ENCODE results near the gene TIAL1.

The TIAL1 gene, protein sequence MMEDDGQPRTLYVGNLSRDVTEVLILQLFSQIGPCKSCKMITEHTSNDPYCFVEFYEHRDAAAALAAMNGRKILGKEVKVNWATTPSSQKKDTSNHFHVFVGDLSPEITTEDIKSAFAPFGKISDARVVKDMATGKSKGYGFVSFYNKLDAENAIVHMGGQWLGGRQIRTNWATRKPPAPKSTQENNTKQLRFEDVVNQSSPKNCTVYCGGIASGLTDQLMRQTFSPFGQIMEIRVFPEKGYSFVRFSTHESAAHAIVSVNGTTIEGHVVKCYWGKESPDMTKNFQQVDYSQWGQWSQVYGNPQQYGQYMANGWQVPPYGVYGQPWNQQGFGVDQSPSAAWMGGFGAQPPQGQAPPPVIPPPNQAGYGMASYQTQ

DNA sequence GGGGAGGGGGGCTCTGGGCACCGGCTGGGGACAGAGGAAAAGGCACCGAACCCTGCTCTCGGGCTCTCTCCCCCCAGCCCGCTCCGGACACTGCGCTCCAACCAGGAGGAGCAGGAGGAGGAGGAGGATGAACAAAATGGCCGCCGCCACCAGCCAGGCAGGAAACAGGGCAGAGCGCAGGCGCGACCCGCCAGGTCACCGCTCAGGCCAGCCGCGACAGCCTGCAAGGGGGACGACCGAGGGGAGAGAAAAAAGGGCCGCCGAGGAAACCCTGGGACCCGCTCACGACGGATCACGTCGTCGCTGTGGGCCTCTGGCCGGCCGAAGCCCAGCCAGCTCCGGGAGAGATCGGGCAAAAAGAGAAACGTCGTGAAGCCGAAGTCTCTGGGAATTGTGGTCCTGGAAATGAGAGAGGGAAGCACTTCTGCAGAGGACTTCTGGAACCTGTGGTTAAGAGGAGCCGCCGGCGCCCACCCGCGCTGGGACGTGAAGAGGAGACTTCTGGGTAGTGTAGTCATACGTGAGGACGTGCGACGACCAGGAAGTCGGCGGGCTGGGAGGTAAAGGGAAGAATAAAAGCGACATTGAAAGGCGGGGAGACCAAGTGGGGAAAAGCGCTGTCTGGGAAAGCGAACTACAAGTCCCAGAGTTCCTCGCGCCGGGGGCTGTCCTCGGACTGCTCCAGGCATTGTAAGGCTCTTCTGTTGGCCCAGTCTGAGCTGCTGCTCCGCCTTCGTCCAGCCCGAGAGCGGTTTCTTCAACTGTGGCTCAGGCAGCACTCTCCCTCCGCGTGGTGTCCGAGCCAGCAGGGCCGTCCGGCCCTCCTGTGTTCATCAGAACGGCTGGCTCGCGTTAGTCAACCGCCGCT, at the start of gene TIAL1:
Gene TIAL1, minus strand, starts transcription at position 428 of the 868 bp plus-strand sequence. CDS start 499 bp downstream, outside the sequence.
- TF ChIP-seq, protein P1, sequence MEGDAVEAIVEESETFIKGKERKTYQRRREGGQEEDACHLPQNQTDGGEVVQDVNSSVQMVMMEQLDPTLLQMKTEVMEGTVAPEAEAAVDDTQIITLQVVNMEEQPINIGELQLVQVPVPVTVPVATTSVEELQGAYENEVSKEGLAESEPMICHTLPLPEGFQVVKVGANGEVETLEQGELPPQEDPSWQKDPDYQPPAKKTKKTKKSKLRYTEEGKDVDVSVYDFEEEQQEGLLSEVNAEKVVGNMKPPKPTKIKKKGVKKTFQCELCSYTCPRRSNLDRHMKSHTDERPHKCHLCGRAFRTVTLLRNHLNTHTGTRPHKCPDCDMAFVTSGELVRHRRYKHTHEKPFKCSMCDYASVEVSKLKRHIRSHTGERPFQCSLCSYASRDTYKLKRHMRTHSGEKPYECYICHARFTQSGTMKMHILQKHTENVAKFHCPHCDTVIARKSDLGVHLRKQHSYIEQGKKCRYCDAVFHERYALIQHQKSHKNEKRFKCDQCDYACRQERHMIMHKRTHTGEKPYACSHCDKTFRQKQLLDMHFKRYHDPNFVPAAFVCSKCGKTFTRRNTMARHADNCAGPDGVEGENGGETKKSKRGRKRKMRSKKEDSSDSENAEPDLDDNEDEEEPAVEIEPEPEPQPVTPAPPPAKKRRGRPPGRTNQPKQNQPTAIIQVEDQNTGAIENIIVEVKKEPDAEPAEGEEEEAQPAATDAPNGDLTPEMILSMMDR (IDR thresholded peaks at IDR 0.05; ENCODE audit: low read depth, low read length), result no peak

DNA sequence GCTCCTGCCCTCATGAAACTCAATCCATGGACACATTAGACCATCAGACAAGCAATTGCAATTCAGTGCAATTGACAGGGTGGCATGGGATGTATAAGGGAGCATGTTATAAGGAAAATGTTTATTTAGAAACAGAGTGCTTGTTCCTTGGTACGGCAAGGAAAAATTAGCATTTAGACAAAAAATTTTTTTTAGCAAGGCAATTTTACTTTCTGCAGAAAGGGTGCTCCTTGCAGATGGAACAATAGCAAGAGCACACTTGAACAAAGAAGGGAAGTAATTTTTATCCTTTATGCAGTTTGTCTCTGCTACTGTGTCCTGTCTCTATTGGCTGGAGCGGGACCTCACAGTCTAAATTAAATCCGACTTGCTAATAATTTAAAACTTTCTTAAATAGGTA, 48.2 kb upstream of the TIAL1 start:
- no peak overlapping the region for H3K4me3 ChIP-seq (ENCODE audit: low read depth, low read length)
- TF ChIP-seq, protein P1 (IDR thresholded peaks at IDR 0.05; ENCODE audit: low read depth, low read length), result no peak

More for the DNA sequence above, at the start of gene TIAL1:
- peak within 1 kb of the TSS; percentile 79 for H3K4me3 ChIP-seq (ENCODE audit: low read depth, low read length)

DNA sequence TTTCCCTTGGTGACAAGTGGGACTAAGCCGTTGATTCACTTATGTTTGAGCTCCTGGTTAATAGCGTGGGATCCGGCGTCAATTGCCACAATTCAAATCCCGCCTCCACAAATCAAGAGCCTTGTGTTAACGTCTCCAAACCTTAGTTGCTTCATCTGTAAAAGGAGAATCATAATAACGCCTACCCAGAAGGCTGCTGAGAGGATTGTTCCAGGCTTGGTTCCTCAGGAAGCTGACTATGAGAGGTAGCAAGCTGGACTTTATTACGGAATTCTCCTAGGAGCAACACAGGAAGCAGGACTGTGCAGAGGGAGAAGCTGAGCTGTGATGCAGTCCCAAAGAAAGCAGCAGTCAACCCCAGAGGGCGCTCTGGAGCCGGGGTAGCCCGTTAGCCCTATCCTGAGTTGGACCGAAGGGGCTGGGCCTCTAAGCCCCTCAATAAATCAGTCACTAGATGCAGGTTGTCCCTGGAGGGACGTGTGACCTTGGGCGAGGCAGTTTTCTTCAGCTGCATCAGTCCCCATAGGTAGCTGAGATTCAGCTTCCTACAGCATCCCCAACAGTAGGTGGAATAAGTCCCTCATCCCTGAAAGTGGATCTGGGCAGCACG, 47.5 kb upstream of the TIAL1 start:
- no peak overlapping the region for H3K4me3 ChIP-seq (ENCODE audit: low read depth, low read length)
- TF ChIP-seq, protein P1 (IDR thresholded peaks at IDR 0.05; ENCODE audit: low read depth, low read length), result no peak

DNA sequence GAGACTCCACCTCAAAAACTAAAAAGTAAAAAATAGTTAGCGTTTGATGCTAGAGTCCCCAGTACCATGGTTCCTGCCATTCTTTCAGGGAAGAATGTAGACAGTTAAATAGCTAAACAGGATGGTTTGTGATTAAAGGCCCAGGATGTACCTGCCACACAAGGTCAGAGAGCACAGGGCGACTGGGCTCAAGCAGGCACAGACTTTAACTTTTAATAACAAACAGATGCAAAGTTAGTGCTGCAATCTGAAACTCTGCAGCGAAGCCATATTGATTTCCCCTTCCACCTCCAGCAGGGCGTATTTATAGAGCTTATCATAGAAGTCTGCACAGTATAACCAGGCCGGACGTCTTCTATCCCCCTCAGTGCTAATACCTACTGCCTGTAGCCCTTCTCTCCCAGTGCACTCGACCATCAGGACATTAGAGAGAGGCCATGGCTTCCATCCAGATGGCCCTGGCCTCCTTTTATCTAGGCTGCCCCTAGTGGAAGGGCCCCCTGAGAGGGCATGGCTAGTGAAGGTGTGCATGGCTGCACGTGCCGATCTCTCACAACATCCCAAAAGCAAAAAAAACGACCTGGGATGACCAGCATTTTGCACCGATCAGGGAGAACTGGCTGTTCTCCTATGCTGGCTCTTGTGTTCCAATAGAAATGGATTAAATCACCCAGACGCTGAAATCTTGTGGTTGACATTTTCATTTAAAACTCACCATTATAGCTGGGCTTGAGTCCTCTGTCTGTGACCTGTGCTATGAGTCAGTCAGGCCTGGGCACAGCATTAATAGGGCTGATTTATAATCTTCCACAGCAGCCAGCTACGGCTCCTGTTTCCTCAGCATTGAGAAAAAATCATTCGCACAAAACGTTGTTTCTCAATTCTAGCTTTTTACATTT, 46.8 kb upstream of the TIAL1 start:
- no peak overlapping the region for H3K4me3 ChIP-seq (ENCODE audit: low read depth, low read length)
- TF ChIP-seq, protein P1 (IDR thresholded peaks at IDR 0.05; ENCODE audit: low read depth, low read length), result no peak

DNA sequence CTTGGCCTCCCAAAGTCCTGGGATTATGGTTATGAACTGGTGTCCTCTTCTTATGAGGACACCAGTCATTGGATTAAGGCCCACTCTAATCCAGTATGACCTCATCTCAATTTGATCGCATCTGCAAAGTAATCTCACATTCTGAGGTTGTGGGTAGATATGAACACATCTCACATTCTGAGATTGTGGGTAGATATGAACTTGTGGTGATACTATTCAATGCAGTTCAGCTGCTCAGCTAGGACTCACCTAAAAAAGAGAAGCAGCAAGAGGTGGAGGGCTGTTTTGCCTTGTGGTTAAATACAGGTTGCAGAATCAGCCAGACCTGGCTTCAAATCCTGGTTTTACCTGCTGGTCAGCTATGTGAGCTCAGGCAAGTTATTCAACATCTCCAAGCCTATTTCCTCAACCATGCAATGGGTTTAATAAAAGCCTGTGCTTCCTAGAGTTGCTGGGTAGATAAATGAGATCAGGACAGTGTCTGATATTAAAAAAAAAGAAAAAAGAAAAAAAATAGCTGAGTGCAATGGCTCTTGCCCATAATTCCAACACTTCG, 45.9 kb upstream of the TIAL1 start:
- no peak overlapping the region for H3K4me3 ChIP-seq (ENCODE audit: low read depth, low read length)
- TF ChIP-seq, protein P1 (IDR thresholded peaks at IDR 0.05; ENCODE audit: low read depth, low read length), result no peak

DNA sequence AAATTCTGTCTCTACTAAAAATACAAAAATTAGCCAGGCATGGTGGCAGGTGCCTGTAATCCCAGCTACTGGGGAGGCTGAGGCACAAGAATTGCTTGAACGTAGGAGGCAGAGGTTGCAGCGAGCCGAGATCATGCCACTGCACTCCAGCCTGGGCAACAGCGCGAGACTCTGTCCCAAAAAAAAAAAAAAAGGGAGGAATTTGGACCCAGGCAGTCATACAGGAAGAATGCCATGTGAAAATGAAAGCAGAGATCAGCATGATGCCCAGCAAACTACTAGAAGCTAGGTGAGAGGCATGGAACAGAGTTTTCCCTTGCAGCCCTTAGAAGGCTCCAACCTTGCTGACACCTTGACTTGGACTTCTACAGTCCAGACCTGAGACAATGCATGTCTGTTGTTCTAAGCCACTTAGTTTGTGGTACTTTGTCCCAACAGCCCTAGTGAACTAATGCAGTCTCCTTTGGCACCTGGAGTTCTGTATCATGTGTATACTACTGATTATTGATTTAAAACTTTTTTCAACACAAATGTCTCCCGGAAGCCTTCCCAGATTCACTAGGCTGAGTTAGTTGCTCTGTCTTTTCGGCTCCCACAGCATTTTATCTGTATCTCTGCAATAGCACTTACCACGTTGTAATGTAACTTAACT, 44.2 kb upstream of the TIAL1 start:
- H3K4me3 ChIP-seq (ENCODE audit: low read depth, low read length), result no peak overlapping the region
- TF ChIP-seq, protein P1 (IDR thresholded peaks at IDR 0.05; ENCODE audit: low read depth, low read length), result no peak

All from WI38 (cell line).